DND-41 (cell line): Measurements from ENCODE around the gene TMEM232.

Experiments used
- CTCF ChIP-seq: IDR thresholded peaks from 2 replicates; pipeline ENCODE4 v1.5.1; 2012; ENCODE audit warnings: borderline replicate concordance, low read length, moderate library complexity, mild to moderate bottlenecking; ENCODE audit not compliant: poor library complexity, severe bottlenecking; ENCODE audit errors: extremely low read depth
- EZH2 ChIP-seq: IDR thresholded peaks from 3 replicates; pipeline ENCODE4 v1.6.1; 2012; ENCODE audit warnings: borderline replicate concordance, low read depth, mild to moderate bottlenecking, moderate library complexity, low read length, inconsistent platforms; ENCODE audit not compliant: severe bottlenecking

DNA sequence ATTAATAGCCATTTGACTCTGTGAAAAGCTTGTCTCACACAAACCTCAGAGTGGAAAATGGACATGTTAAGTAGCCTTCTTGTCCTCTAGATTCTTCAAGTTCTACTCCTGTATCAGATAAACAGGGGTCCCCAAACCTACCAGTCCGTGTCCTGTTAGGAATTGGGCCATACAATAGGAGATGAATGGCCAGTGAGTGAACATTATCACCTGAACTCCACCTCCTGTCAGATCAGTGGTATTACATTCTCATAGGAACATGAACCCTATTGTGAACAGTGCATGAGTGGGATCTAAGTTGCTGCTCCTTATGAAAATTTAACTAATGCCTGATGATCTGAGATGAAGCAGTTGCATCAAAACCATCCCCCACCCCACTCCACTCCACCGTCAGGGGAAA, 136.3 kb downstream of the TMEM232 start:
- TF ChIP-seq CTCF (peak; percentile 60), EZH2 (no peak)
